HG02943 (cell line): Measurements from ENCODE around the gene GFOD1.
"Not testable (repeated sequence)": the region's sequence is repeated elsewhere in the genome, so short reads cannot be mapped to it uniquely, and the experiment has no call there.

Source experiments
- ATAC-seq: cut with Tn5 transposase; IDR thresholded peaks from one replicate; pipeline ENCODE4 v1.9.1; 2021; ENCODE audit warnings: mild to moderate bottlenecking, low read depth, moderate library complexity; ENCODE audit not compliant: unreplicated experiment

The GFOD1 gene

GRCh38 chr6:13512900-13513299, 25.5 kb upstream of the GFOD1 start:
- ATAC-seq = no peak

DNA sequence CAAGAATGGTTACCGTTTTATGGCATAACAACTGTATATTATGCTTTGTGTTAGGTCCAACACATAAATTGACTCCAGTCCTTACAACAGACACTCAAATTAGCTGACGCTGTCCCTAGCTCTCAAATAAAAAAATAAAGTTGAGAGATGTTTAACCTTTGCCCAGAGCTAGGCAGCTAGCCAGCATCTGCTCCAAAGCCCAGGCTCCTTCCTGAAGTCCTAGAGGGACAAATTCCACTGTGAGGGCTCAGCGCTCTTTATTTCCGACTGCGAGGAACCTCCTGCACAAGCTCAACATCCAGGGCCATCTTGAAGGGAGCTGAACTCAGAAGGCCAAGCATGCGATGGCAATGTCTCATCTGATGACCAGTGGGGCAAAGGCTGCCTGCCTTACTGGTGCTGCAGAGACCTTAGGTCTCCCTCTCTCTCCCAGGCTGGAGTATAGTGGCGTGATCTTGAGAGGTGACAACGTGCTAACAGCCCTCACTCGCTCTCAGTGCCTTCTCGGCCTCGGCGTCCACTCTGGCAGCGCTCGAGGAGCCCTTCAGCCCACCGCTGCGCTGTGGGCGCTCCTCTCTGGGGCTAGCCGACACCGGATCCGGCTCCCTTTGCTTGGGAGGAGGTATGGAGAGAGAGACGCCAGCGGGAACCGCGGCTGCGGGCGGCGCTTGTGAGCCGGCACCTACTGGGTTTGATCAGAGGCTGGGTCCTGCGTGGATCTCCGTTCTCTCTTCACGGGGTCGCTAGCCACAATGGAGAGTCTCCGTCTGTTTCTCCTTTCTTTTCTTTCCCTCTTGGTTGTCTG, 24.7 kb upstream of the GFOD1 start:
- ATAC-seq = no peak

- not testable (repeated sequence) for ATAC-seq
These were observed 23.8 kb upstream of the GFOD1 start for GRCh38 chr6:13511141-13511571.

DNA sequence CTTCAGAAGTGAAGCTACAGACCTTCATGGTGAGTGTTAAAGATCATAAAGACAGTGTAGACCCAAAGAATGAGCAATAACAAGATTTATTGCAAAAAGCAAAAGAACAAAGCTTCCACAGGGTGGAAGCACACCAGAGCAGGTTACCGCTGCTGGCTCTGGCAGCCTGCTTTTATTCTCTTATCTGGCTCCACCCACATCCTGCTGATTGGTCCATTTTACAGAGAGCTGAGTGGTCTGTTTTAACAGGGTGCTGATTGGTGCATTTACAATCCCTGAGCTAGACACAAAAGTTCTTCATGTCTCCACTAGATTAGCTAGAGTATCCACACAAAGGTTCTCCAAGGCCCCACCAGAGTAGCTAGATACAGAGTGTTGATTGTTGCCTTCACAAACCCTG, 23.0 kb upstream of the GFOD1 start:
- not testable (repeated sequence) for ATAC-seq

DNA sequence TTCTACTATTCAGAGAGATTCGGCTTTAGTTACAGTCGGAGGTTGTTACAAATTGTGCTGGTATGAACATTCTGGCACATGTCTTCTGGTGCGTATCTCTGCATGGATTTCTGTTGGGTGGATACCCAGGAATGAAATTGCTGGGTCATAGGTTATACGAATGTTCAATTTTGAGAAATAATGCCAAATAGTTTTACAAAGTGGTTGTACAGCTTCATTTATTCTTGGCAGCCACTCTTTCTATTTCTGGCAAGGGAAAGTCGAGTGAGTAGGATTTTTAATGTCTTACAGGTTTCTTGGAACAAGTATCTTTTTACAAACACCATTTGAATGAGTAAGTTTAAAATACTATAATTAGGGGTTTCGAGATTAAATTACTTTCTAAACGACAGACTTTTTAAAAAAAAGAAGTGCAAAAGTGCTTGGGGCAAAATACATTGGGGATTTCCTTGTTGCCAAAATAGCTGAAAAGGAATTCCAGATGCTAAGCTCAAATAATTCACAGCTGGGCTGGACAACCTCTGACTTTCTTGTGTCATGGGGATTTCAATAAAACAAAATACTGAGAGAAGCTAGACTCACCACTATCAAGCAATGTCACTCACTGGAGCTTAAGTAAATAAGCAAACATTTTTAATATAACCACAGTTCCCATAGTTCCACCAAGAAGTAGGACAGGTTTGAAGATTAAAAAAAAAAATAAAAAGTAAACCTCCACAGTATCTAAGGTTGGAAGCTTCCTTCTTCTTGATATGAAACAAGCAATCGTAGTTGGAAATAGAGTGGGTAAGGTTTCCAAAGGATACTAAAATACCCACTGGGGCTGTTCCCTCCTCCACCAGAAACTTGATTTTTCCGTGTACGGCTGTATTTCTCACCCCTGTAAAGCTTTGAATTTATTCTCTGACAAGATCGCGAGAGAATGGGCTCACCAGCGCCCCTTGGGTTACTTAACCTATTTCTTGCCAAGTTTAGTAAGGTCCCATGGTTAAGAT, 21.6 kb upstream of the GFOD1 start:
- no peak for ATAC-seq

DNA sequence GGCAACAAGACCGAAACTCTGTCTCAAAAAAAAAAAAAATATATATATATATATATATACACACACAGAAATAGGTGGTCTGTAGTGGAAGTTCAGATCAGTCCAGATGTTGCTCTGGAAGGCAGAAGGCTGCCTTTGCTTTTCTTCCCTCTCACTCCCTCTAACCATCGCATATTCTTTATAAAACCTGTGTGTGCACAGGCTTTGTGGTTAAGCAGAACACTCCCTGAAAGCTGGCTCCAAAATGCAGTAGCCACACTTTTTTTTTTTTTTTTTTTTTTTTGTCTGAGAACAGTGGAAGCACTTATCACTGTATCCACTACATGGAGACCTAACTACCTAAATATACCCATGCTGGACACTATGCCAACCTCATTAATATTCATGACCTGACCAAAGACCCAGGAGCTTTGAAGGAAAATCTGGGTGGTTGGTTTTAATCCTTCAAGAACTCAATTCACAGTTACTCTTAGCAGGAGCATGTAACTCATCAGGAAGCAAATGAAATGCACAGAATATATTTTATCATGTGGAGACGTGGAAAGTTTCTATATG, 20.0 kb upstream of the GFOD1 start:
- ATAC-seq = no peak

DNA sequence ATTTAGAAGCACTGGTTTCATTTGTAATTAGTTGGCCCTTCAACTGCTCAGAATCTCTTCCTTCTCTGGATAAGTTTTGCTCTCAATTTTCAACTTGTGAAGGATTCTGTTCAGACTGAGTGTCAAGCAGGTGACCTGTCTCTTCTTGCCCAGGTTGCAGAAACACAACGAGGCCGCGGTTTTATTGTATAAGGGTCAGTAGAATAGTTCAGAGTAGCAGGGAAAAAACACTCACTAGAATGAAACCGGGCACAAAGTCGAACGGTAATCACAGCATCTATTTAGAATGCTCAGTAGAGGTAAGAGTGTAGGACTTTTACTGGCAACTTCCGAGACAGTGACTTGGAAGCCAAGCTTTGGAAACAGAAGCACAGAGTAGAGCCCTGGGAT, 17.9 kb upstream of the GFOD1 start:
- no peak for ATAC-seq

- no peak for ATAC-seq
These were observed 17.4 kb upstream of the GFOD1 start for GRCh38 chr6:13504611-13505344.

DNA sequence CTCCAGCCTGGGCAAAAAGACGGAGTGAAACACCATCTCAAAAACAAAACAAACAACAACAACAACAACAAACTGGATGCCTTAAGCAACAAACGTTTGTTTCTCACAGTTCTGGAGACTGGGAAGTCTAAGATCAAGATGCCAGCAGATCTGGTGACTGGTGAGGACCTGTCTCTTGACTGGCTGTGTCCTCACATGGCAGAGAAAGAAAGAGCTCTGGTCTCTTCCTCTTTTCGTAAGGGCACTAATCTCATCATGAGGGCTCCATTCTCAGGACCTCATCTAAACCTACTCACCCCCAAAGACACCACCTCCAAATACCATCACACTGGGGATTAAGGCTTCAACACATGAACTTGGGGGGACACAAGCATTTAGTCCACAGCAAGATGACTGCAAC, 13.5 kb upstream of the GFOD1 start:
- ATAC-seq = no peak

GRCh38 chr6:13500264-13500663, 12.9 kb upstream of the GFOD1 start:
- ATAC-seq = no peak

GRCh38 chr6:13496513-13497190, 9.3 kb upstream of the GFOD1 start:
- ATAC-seq = no peak

DNA sequence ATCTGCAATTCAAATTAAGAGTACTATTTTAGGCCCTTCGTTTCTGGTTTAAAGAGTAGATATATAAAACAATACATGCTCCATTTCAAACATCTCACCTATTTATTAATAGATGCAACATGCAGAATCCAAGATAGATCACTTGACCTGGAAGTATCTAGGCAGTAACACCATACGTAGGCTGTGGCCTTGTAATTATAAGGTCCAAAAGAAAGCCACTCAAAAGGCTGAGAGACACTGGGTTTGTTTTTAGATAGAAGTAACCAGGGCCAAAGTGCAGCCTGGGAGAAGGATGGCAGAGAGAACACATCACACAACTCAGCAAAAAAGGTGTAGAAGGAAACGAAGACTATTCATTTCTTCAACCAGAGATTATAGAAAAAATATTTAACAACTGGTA, 8.4 kb upstream of the GFOD1 start:
- ATAC-seq = no peak

DNA sequence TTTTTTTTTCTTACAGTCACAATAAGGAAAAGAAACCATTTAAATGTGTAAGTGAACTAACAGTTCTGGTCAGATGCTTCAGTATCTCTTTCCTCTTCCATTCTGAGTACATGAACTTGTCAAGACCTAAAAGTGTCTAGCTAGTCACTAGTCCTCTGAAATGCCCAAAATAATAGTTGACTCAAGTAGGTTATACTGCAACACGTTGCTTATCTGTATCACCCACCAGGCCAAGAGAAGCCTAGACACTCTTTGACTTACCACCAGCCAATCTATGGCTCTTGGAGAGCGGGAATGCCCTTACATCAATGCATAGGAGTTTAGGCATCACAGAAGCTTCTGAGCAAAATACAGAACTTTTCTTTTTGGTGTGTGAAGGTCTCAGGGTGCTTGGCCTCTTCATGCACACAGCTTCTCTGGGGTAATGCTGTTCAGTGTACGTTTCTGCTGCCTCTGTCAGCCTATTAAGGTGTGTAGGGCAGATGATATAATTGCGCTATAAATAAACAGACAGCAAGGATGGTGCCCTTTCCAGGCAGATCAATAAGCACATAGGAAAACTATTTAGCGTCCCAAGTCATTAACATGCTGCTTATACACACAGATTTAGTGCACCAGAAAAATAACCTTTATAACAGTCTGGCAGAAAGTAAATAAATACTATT, 7.8 kb upstream of the GFOD1 start:
- no peak for ATAC-seq

- no peak for ATAC-seq
These were observed 6.7 kb upstream of the GFOD1 start for GRCh38 chr6:13494137-13494536.

- ATAC-seq = no peak
These were observed 5.7 kb upstream of the GFOD1 start for GRCh38 chr6:13493147-13493546.

GRCh38 chr6:13492357-13492756, 5.0 kb upstream of the GFOD1 start:
- no peak for ATAC-seq

DNA sequence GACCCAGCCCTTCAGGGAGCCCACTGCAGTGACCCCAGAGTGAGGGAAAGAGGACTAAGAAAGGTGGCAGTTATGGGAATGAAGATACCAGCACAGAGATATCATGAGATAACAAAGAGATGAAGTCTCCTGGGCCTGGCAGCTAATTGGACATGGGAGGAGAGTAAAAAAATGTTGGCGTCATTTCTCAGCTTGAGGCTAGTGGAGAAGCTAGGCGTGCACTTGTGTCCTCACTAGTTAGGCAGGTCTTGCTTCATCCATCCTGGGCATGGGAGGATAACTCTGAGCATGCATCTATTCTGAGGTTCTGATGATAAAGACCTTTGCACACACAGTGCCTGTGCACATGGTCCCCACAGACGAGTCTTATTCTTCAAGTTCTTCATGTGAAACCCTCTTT, 4.1 kb upstream of the GFOD1 start:
- ATAC-seq = no peak

GRCh38 chr6:13490402-13490801, 3.0 kb upstream of the GFOD1 start:
- ATAC-seq = no peak

- ATAC-seq = no peak
These were observed 1.5 kb upstream of the GFOD1 start for GRCh38 chr6:13488896-13489237.
